Embryonic facial prominence (tissue), 1 donor: ENCODE data around the gene EBF4.
"Not testable (repeated sequence)": the region's sequence is repeated elsewhere in the genome, so short reads cannot be mapped to it uniquely, and the experiment has no call there.

Experiments
- DNase-seq: peaks from one replicate; pipeline ENCODE4 v3.0.0-alpha.2; 2016; ENCODE audit errors: extremely low spot score

The EBF4 gene

GRCh38 chr20:2672446-2672845 is 20.1 kb upstream of the EBF4 start:
- no peak for DNase-seq

DNA sequence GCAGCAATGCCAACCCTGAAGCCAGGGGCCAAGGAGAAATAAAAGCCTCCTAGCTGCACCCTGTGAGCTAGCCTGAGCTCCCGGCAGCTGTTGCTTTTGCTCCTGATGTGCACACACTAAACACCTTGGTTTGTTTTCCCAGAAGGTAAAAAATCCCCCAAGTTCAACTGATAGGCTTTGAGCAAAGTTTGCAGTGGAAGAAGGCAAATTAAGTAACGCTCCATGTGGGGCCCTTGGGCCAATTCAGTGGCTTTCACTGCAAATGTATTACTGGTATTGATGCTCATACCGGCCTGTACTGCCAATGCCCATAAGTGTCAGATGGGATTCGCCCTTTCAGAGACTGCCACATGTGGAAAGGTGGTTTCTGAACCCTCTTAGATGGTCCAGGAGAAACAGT is 19.1 kb upstream of the EBF4 start:
- no peak for DNase-seq

DNA sequence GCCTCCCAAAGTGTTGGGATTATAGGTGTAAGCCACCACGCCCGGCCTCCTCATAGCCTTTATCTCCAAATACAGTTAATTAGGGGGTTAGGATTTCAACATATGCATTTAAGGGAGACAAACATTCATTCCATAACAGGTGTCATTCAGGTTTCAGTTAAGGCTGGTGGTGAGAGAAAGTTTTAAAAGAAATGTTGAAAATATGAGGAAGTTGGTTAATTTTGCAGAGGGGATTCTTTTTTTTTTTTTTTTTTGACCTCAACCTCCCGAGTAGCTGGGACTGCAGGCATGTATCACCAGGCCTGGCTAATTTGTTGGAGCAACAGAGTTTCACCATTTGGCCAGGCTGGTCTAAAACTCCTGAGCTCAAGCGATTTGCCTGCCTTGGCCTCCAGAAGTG is 12.5 kb upstream of the EBF4 start:
- no peak for DNase-seq

DNA sequence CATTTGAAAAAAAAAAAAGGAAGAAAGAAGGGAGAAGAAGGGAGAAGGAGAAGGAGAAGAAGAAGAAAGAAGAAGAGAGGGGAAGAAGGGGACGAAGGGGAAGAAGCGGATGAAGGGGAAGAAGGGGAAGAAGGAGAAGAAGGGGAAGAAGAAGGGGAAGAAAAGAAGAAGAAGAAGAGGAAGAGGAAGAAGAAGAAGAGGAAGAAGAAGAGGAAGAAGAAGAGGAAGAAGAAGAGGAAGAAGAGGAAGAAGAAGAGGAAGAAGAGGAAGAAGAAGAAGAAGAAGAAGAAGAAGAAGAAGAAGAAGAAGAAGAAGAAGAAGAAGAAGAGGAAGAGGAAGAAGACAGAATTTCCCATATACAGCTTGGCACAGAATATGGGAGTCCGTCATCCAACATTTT is 10.5 kb upstream of the EBF4 start:
- not testable (repeated sequence) for DNase-seq

- DNase-seq = not testable (repeated sequence)
Observed at GRCh38 chr20:2684817-2685216, 7.8 kb upstream of the EBF4 start.

DNA sequence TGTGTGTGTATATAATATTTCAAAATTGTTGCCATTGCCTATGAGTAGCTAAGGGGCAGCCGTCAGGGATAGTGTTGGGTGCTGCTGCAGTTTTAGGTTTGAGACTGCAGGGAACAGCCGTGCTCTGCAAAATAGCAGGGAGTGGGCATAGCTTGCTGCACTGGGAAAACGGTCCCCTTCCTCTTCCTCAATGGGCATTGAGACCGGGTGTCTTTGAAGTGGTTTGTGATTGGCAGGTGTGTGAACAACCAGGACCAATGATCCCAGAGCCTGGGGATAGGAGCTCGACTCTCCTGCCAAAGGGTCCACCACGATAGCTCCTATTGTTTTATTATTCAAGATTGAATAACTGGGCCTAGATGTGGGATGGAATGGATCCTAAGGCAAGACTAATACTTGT is 5.1 kb upstream of the EBF4 start:
- DNase-seq = no peak

GRCh38 chr20:2688041-2688591 is 4.5 kb upstream of the EBF4 start:
- no peak for DNase-seq

DNA sequence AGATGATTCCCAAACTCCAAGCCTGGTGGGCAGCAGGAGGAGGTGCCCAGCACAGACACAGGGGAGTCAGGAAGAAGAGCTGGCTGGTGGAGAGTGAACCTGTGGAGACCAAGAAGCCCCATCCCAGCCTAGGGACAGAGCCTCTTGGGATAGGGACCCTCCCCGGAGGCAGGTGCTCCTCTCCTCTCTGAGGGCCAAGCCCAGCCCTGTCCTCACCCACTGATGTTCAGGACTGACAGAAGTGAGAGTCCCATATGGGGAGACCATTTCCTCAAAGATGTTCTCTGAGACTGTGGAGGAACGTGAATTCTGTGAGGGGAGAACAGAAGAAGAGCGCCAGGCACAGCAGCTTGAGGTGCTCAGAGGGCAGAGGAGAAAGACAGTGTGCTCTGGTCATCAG is 2.4 kb upstream of the EBF4 start:
- DNase-seq = no peak

- no peak for DNase-seq
Observed at GRCh38 chr20:2690718-2691117, 1.9 kb upstream of the EBF4 start.

- DNase-seq = no peak
Observed at GRCh38 chr20:2691127-2691526, 1.5 kb upstream of the EBF4 start.

DNA sequence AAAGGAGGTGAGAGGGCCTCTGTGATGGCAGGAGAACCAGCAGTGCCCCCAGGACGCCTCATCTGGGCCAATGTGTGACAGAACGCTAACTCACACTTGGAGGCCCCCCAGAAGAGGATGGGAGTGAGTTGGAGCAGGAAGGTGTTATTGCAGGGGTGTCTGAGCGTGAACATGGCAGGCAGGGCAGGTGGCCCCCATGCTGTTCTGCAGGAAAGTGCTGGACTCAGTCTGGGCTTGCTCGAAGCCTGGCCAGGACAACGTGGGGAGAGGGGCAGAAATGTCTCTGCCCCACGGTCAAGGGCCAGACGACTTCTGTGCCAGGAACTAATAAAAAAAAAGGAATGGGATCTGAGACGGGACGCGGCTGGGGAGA is 931 bp upstream of the EBF4 start:
- no peak for DNase-seq

- DNase-seq = no peak
Observed at GRCh38 chr20:2692886-2693285, 306 bp downstream of the EBF4 start.

DNA sequence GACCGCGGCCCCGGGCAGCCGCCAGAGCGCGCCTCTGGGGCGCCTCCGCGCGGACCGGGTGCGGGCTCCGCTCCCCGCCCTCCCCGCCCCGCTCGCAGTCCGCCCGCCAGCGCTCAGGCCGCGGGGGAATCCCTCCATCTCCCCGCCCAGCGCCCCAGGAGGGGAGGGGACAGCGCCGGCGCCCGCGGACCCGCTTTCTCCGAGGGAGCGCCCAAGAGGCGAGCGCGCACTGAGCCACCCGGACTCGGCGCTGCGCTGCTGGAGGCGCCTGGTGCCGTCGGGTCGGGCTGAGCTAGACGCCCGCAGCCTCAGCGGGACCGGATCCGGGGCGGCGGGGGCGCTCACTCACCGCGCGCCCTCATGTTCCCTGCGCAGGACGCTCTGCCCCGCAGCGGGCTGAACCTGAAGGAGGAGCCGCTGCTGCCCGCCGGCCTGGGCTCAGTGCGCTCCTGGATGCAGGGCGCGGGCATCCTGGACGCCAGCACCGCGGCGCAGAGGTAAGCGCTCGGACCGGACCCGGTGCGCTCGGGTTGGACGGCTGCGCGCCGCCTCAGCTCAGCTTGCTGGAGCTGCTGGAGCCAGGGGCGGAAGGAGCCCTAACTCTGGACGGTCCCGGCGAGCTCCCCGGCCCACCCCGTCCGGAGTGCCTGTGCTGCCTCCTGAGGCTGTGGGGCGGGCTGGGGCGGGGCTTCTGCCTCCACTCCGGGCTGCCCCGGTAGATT is 867 bp downstream of the EBF4 start:
- no peak for DNase-seq

DNA sequence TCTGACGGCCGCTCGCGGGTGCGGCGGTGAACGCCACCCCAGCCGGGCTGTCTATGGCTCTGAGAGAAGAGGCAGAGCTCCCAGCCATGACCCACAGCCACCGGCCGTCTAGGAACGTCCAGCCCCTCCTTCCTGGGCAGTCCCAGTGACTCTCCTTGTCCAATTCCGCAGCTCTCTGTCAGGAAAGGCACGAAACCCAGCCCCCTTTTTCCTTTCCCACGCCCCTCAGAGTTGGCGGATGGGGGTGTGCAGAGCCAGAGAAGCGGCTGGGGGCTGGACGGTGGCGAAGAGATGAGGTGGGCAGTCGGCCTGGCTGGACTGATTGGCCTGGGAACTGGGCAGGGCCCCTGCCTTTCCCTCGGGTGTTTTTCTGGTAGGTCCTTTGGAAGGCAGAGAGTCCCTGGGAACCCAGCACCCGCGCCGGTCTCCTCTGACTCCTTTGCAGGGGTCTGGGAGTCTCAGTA is 1.5 kb downstream of the EBF4 start:
- DNase-seq = no peak

- no peak for DNase-seq
Observed at GRCh38 chr20:2694519-2694918, 1.9 kb downstream of the EBF4 start.

- no peak for DNase-seq
Observed at GRCh38 chr20:2695206-2695983, 2.8 kb downstream of the EBF4 start.

GRCh38 chr20:2695984-2696525 is 3.5 kb downstream of the EBF4 start:
- DNase-seq = not testable (repeated sequence)

- DNase-seq = no peak
Observed at GRCh38 chr20:2696646-2697045, 4.1 kb downstream of the EBF4 start.

DNA sequence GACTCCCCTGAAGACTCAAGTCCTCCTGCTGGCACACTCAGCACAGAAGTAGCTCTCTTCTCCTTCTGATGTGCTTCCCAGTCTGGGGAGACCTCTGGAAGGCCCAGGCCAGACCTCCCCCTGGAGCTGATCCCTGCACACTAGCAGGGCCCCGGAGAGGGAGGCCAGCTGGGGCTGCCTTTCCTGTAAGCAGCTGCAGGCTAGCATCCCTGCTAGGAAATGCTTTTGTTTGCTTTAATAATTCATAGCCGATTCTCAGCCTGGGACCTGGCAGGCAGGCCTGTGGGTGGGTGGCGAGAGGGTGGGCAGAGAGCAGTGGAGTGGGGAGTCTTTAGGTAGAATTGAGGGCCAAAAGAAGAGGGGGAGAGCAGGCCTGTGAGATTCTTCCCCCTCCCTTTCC is 5.2 kb downstream of the EBF4 start:
- DNase-seq = no peak

DNA sequence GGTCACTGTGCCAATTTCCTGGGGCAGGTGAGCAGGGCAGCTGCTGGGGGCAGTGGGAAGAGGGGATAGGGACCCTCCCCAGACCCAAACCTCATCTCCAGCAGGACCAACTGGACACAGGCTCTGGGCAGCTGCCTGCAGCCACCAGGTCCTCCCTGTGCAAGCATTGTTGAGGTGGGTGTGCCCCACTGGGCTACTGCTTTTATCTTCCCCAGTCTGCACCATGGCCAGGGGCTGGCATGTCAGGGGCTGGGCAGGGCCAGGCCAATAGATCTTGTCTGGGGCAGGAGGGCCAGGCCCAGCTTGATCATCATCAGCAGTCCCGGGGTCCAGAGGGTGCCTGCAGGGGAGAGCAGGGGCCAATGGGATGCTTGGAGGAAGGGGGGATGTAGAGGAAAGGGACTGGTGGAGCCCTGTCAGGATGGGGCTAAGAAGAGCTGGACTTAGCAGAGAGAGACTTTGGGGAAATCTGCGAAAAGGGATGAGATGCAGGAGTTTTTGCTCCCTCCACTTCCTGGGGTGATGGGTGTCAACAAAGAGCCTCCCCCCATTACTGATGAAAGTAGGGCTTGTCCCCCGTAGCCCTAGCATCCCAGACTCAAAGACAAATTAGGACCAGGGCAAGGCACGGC is 5.7 kb downstream of the EBF4 start:
- no peak for DNase-seq

- DNase-seq = no peak
Observed at GRCh38 chr20:2698912-2699311, 6.3 kb downstream of the EBF4 start.

- no peak for DNase-seq
Observed at GRCh38 chr20:2699775-2700413, 7.3 kb downstream of the EBF4 start.
